Measurements from ENCODE around the gene KDF1.

GRCh38 chr1:26945728-26946127 is 14.5 kb downstream of the KDF1 start:
- TF ChIP-seq CTCF (IDR thresholded peaks at IDR 0.05; ENCODE audit: low read length) (no peak), EZH2 (IDR thresholded peaks at IDR 0.05; ENCODE audit: borderline replicate concordance, low read length) (no peak)
